D721Med (cell line): ENCODE results near the gene TEX13C.
"Not testable (repeated sequence)": the region's sequence is repeated elsewhere in the genome, so short reads cannot be mapped to it uniquely, and the experiment has no call there.

Source experiments
- DNase-seq: peaks from one replicate; pipeline ENCODE4 v3.0.0; 2011; ENCODE audit warnings: low spot score; ENCODE audit not compliant: insufficient read length
- FAIRE-seq: peaks from 2 replicates; lab custom pipeline; 2011; peaks lifted over from hg19 to GRCh38; lab: Jason Lieb, UNC
- CTCF ChIP-seq: IDR thresholded peaks from 2 replicates; pipeline ENCODE4 v1.5.1; 2012; ENCODE audit warnings: mild to moderate bottlenecking, control low read depth; ENCODE audit not compliant: insufficient read depth; ENCODE audit errors: missing control alignments

TEX13C gene

GRCh38 chrX:125293850-125294780 is 25.6 kb upstream of the TEX13C start:
- FAIRE-seq (no peak), DNase-seq (no peak)
- TF ChIP-seq CTCF = no peak

GRCh38 chrX:125295337-125295736 is 24.3 kb upstream of the TEX13C start:
- no peak for TF ChIP-seq CTCF
- FAIRE-seq = no peak
- DNase-seq = no peak

GRCh38 chrX:125298871-125299270 is 20.8 kb upstream of the TEX13C start:
- DNase-seq = no peak
- FAIRE-seq = no peak
- no peak for TF ChIP-seq CTCF

GRCh38 chrX:125306335-125306866 is 13.3 kb upstream of the TEX13C start:
- DNase-seq = no peak
- TF ChIP-seq CTCF = no peak
- no peak for FAIRE-seq

GRCh38 chrX:125308653-125309052 is 11.0 kb upstream of the TEX13C start:
- no peak for FAIRE-seq
- no peak for DNase-seq
- no peak for TF ChIP-seq CTCF

- DNase-seq, FAIRE-seq: not testable (repeated sequence)
These were observed 505 bp upstream of the TEX13C start for GRCh38 chrX:125319166-125319565.

GRCh38 chrX:125322431-125322830 is 2.8 kb downstream of the TEX13C start:
- DNase-seq = no peak
- no peak for TF ChIP-seq CTCF
- no peak for FAIRE-seq
